HepG2 (cell line): ENCODE results near the gene JPH4. TPM values are rescaled to one million over a fixed set of nuclear protein-coding genes. Genes with fewer than 3 reads are reported as not detected.

Source experiments
- ATF3 ChIP-seq: sonication (generic); formaldehyde crosslinking; IDR thresholded peaks from 2 replicates; pipeline ENCODE4 v1.4.0; 2020; ENCODE audit warnings: missing genetic modification reagents
- BORCS8-MEF2B ChIP-seq: sonication (generic); formaldehyde crosslinking; IDR thresholded peaks from 2 replicates; pipeline ENCODE4 v1.8.0; 2022; ENCODE audit warnings: mild to moderate bottlenecking, missing genetic modification reagents
- CAMTA2 ChIP-seq: sonication (generic); formaldehyde crosslinking; IDR thresholded peaks from 2 replicates; pipeline ENCODE4 v1.4.0; 2020; ENCODE audit warnings: mild to moderate bottlenecking, missing genetic modification reagents, borderline replicate concordance
- E2F2 ChIP-seq: sonication (generic); formaldehyde crosslinking; IDR thresholded peaks from 2 replicates; pipeline ENCODE4 v1.4.0; 2020; ENCODE audit warnings: missing genetic modification reagents, borderline replicate concordance
- FOXP4 ChIP-seq: sonication (generic); formaldehyde crosslinking; IDR thresholded peaks from 2 replicates; pipeline ENCODE4 v1.4.0; 2020; ENCODE audit warnings: missing genetic modification reagents
- GATA4 ChIP-seq: sonication (generic); IDR thresholded peaks from 2 replicates; pipeline ENCODE4 v1.6.1; 2016; ENCODE audit warnings: antibody characterized with exemption, low read depth, borderline replicate concordance
- GATAD2A ChIP-seq: IDR thresholded peaks from 2 replicates; pipeline ENCODE4 v1.6.1; 2016
- HNF4A ChIP-seq: sonication (generic); formaldehyde crosslinking; IDR thresholded peaks from 2 replicates; pipeline ENCODE4 v1.4.0; 2020; ENCODE audit warnings: missing genetic modification reagents
- NCOA2 ChIP-seq: sonication (generic); formaldehyde crosslinking; IDR thresholded peaks from 2 replicates; pipeline ENCODE4 v1.8.0; 2022; ENCODE audit warnings: inconsistent platforms
- PHF8 ChIP-seq: sonication (generic); formaldehyde crosslinking; IDR thresholded peaks from 2 replicates; pipeline ENCODE4 v1.5.0; 2020; ENCODE audit warnings: missing genetic modification reagents
- REPIN1 ChIP-seq: sonication (generic); formaldehyde crosslinking; IDR thresholded peaks from 2 replicates; pipeline ENCODE4 v1.8.0; 2022; ENCODE audit warnings: missing genetic modification reagents, low read depth, mild to moderate bottlenecking, borderline replicate concordance
- RFX5 ChIP-seq: IDR thresholded peaks from 2 replicates; pipeline ENCODE4 v1.6.1; 2011; ENCODE audit warnings: low read depth, low read length, improper control_type of control experiment
- SALL1 ChIP-seq: sonication (generic); formaldehyde crosslinking; IDR thresholded peaks from 2 replicates; pipeline ENCODE4 v1.8.0; 2022; ENCODE audit warnings: mild to moderate bottlenecking, missing genetic modification reagents
- SMYD3 ChIP-seq: sonication (generic); formaldehyde crosslinking; IDR thresholded peaks from 2 replicates; pipeline ENCODE4 v1.8.1; 2023; ENCODE audit warnings: mild to moderate bottlenecking, missing genetic modification reagents
- SNAI1 ChIP-seq: sonication (generic); formaldehyde crosslinking; IDR thresholded peaks from 2 replicates; pipeline ENCODE4 v1.5.0; 2020; ENCODE audit warnings: mild to moderate bottlenecking, missing genetic modification reagents, borderline replicate concordance
- SNAPC2 ChIP-seq: sonication (generic); formaldehyde crosslinking; IDR thresholded peaks from 2 replicates; pipeline ENCODE4 v1.8.1; 2022; ENCODE audit warnings: mild to moderate bottlenecking, missing genetic modification reagents
- TGIF2 ChIP-seq: IDR thresholded peaks from 2 replicates; pipeline ENCODE4 v1.6.1; 2016; ENCODE audit warnings: control low read depth, missing compliant biosample characterization
- TMF1 ChIP-seq: sonication (generic); formaldehyde crosslinking; IDR thresholded peaks from 2 replicates; pipeline ENCODE4 v1.8.1; 2022; ENCODE audit warnings: low read depth, missing genetic modification reagents
- YEATS2 ChIP-seq: sonication (generic); formaldehyde crosslinking; IDR thresholded peaks from 2 replicates; pipeline ENCODE4 v1.4.0; 2020; ENCODE audit warnings: missing genetic modification reagents, borderline replicate concordance
- ZBTB38 ChIP-seq: sonication (generic); formaldehyde crosslinking; IDR thresholded peaks from 2 replicates; pipeline ENCODE4 v1.5.1; 2020; ENCODE audit warnings: mild to moderate bottlenecking, missing genetic modification reagents
- ZNF225 ChIP-seq: sonication (generic); formaldehyde crosslinking; IDR thresholded peaks from 2 replicates; pipeline ENCODE4 v1.4.0; 2020; ENCODE audit warnings: mild to moderate bottlenecking, missing genetic modification reagents
- ZNF615 ChIP-seq: sonication (generic); formaldehyde crosslinking; IDR thresholded peaks from 2 replicates; pipeline ENCODE4 v1.5.0; 2020; ENCODE audit warnings: mild to moderate bottlenecking, missing genetic modification reagents, borderline replicate concordance
- ZNF616 ChIP-seq: sonication (generic); formaldehyde crosslinking; IDR thresholded peaks from 2 replicates; pipeline ENCODE4 v1.5.0; 2020; ENCODE audit warnings: low read depth, mild to moderate bottlenecking, missing genetic modification reagents
- ZNF773 ChIP-seq: sonication (generic); formaldehyde crosslinking; IDR thresholded peaks from 2 replicates; pipeline ENCODE4 v1.4.0; 2020; ENCODE audit warnings: missing genetic modification reagents, borderline replicate concordance
- ZSCAN5A ChIP-seq: sonication (generic); formaldehyde crosslinking; IDR thresholded peaks from 2 replicates; pipeline ENCODE4 v1.8.0; 2022; ENCODE audit warnings: mild to moderate bottlenecking, missing genetic modification reagents, borderline replicate concordance
- polyA plus RNA-seq, 8 experiments: library from polyadenylated mRNA; depleted of rRNA in 3 of 8; stranded (reverse) in 7 of 8; unstranded in 1 of 8; fragments of >200 nt; fragmentation: Illumina TruSeq in 4 of 8; extraction: Trizol in 4 of 8; gene quantifications; 2 replicates each; pipeline versions ENCODE4 v1.2.1 to v1.2.3, GENCODE V29; 2011 to 2016; ENCODE audit warnings: low read depth in 4 of 8, missing spikeins in 1 of 8, mixed read lengths in 1 of 8; ENCODE audit not compliant: insufficient read depth in 1 of 8
- total RNA-seq, 5 experiments: library from RNA; depleted of rRNA; stranded (reverse); fragments of >200 nt; fragmentation: Illumina TruSeq; extraction: Trizol; gene quantifications; 2 replicates each; pipeline ENCODE4 v1.2.3, GENCODE V29; 2016; ENCODE audit warnings: low read depth in 1 of 5

Gene JPH4
- total and polyA plus RNA-seq, 2 of the 13 experiments (the other 11 are each of a cell fraction or from before 2014, with no cell fraction given): 0.08 to 0.22 TPM

GRCh38 chr14:23602181-23603095 is 23.8 kb upstream of the JPH4 start (continued):
- TF ChIP-seq ZNF615 (0 out of 2 replicates have a peak, but pooled peaks have one; percentile 31), NCOA2 (CRISPR knock-in tag) (peak; percentile 88), FOXP4 (peak; percentile 88), SALL1 (peak; percentile 97), SNAI1 (no peak), TGIF2 (0 out of 2 replicates have a peak, but pooled peaks have one; percentile 41), CAMTA2 (CRISPR knock-in tag) (no peak), RFX5 (no peak), GATA4 (peak; percentile 86; the same call in 1 of the 2 replicates), HNF4A (peak; percentile 66; the same call in 1 of the 2 replicates), PHF8 (CRISPR knock-in tag) (no peak; the same call in 1 of the 2 replicates), YEATS2 (CRISPR knock-in tag) (peak; percentile 60; the same call in 1 of the 2 replicates), ZNF773 (CRISPR knock-in tag) (no peak), GATAD2A (peak; percentile 96), BORCS8-MEF2B (peak; percentile 42; the same call in 1 of the 2 replicates), ZSCAN5A (CRISPR knock-in tag) (no peak), ATF3 (CRISPR knock-in tag) (peak; percentile 96), TMF1 (CRISPR knock-in tag) (no peak), ZNF225 (CRISPR knock-in tag) (no peak), ZNF616 (CRISPR knock-in tag) (0 out of 2 replicates have a peak, but pooled peaks have one; percentile 57), REPIN1 (CRISPR knock-in tag) (peak; percentile 69; the same call in 1 of the 2 replicates), ZBTB38 (peak; percentile 33; the same call in 1 of the 2 replicates), E2F2 (peak; percentile 78; the same call in 1 of the 2 replicates), SNAPC2 (CRISPR knock-in tag) (peak; percentile 81), SMYD3 (peak; percentile 62; the same call in 1 of the 2 replicates)
